ENCODE results near the gene AGER.

DNA sequence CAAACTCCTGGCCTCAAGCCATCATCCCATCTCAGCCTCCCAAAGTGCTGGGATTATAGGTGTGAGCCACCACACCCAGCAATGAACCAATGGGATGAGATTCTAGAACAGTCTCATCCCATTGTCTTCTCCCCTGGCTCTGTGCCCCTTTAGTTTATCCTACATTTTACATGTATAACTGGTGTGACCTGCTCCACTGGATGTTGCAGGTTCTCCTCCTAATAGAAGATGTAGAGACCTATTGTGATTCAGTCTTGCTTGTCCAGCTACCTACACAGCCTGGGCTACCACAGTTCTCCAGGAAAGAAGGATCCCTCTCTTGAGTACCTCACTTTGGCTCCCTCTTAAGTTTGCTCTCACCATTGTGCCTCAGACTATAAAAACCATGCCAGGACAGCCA, 51.9 kb downstream of the AGER start:
- no peak for TF ChIP-seq CTCF (IDR thresholded peaks at IDR 0.05; ENCODE audit: borderline replicate concordance, extremely low read depth, low read length, poor library complexity, severe bottlenecking)
- no peak for TF ChIP-seq EZH2 (IDR thresholded peaks at IDR 0.05; ENCODE audit: borderline replicate concordance, low read depth, low read length, severe bottlenecking)
